Spleen (tissue), 7 donors: ENCODE results near the gene MCF2L.

ENCODE experiments used
- CTCF ChIP-seq, 11 experiments: fragments of 200-600 bp in 7 of 11; fragments of 450-650 bp in 4 of 11; sonication (generic) in 4 of 11; IDR thresholded peaks in 8 of 11; conservative IDR thresholded peaks in 3 of 11; 1 replicate in 7 of 11; 2 replicates in 4 of 11; pipeline versions ENCODE4 v1.4.0 to v1.8.0; 2016 to 2021; ENCODE audit warnings: antibody characterized with exemption in 11 of 11, inconsistent platforms in 4 of 11, mild to moderate bottlenecking in 1 of 11
- POLR2AphosphoS5 ChIP-seq, 3 donors: sonication (generic); formaldehyde crosslinking; IDR thresholded peaks; one replicate each; pipeline ENCODE4 v1.5.1; 2017; ENCODE audit warnings: antibody characterized with exemption in 3 of 3
- donor health status: DM: no; HTN: no; CAD: no; lungs with moderate emphysema.
- donor health status: DM: no; HTN: no; CAD: no.
- donor health status: DM: no; HTN: no; CAD: no.

GRCh38 chr13:112979406-112979902 is 10.4 kb downstream of the MCF2L start:
- no peak for TF ChIP-seq CTCF (IDR thresholded peaks at IDR 0.05 in 8 of 11, conservative IDR thresholded peaks at IDR 0.05 in 3 of 11)
- TF ChIP-seq POLR2AphosphoS5 (IDR thresholded peaks at IDR 0.05) = no peak
